BLaER1 (cell line): Measurements from ENCODE around the gene GINS2.

ENCODE experiments used
- H3K27ac ChIP-seq: shearing (Covaris generic); formaldehyde crosslinking; 2 replicates; pipeline ENCODE4 v1.8.1; 2022
- H3K27me3 ChIP-seq: shearing (Covaris generic); formaldehyde crosslinking; 2 replicates; pipeline ENCODE4 v1.8.1; 2022
- H3K36me3 ChIP-seq: shearing (Covaris generic); formaldehyde crosslinking; 2 replicates; pipeline ENCODE4 v1.8.1; 2022
- H3K4me1 ChIP-seq: shearing (Covaris generic); formaldehyde crosslinking; 2 replicates; pipeline ENCODE4 v1.8.1; 2022
- H3K4me2 ChIP-seq: shearing (Covaris generic); formaldehyde crosslinking; 2 replicates; pipeline ENCODE4 v1.8.1; 2022
- H3K4me3 ChIP-seq: shearing (Covaris generic); formaldehyde crosslinking; 2 replicates; pipeline ENCODE4 v1.8.1; 2022
- H3K9ac ChIP-seq: shearing (Covaris generic); formaldehyde crosslinking; 2 replicates; pipeline ENCODE4 v1.8.1; 2022
- H3K9me3 ChIP-seq: shearing (Covaris generic); formaldehyde crosslinking; 2 replicates; pipeline ENCODE4 v1.8.1; 2022
- H4K20me1 ChIP-seq: shearing (Covaris generic); formaldehyde crosslinking; 2 replicates; pipeline ENCODE4 v1.8.1; 2022
- Cebpa-rat ChIP-seq: shearing (Covaris generic); IDR thresholded peaks from 2 replicates; pipeline ENCODE4 v1.8.1; 2022

The GINS2 gene

GRCh38 chr16:85674828-85675227 lies 13.9 kb downstream of the GINS2 start:
- Histone ChIP-seq H3K36me3 (peaks cover 100% of the 10 kb centered on the region), H3K27ac (no peak overlapping the region), H3K27me3 (no peaks in the 10 kb centered on the region), H3K4me1 (peaks cover 7% of the 10 kb centered on the region), H3K4me2 (no peak overlapping the region), H3K4me3 (no peak overlapping the region), H3K9ac (0 out of 2 replicates have a peak overlapping the region, but pooled peaks have one; percentile 17), H4K20me1 (peaks cover 83% of the 10 kb centered on the region), H3K9me3 (no peaks in the 10 kb centered on the region)
- TF ChIP-seq Cebpa-rat, result no peak

- H3K27me3 ChIP-seq, result no peaks in the 10 kb centered on the region
- no peak overlapping the region for H3K4me3 ChIP-seq
- H3K4me2 ChIP-seq, result no peak overlapping the region
- peaks cover 100% of the 10 kb centered on the region for H3K36me3 ChIP-seq
- 0 out of 2 replicates have a peak overlapping the region, but pooled peaks have one; percentile 17 for H3K9ac ChIP-seq
- peaks cover 83% of the 10 kb centered on the region for H4K20me1 ChIP-seq
- H3K27ac ChIP-seq, result no peak overlapping the region
- H3K4me1 ChIP-seq, result 0 out of 2 replicates have a peak, but pooled peaks cover 5% of the 10 kb centered on the region
- TF ChIP-seq Cebpa-rat, result no peak
- H3K9me3 ChIP-seq, result no peaks in the 10 kb centered on the region
Measured at GRCh38 chr16:85674418-85674755, 14.4 kb downstream of the GINS2 start.

- no peak for TF ChIP-seq Cebpa-rat
- Histone ChIP-seq H3K27me3 (no peaks in the 10 kb centered on the region), H3K9ac (0 out of 2 replicates have a peak overlapping the region, but pooled peaks have one; percentile 17), H3K27ac (no peak overlapping the region), H4K20me1 (peaks cover 83% of the 10 kb centered on the region), H3K36me3 (peaks cover 100% of the 10 kb centered on the region), H3K9me3 (no peaks in the 10 kb centered on the region), H3K4me1 (0 out of 2 replicates have a peak, but pooled peaks cover 5% of the 10 kb centered on the region), H3K4me2 (no peak overlapping the region), H3K4me3 (no peak overlapping the region)
Measured at GRCh38 chr16:85673529-85674417, 15.0 kb downstream of the GINS2 start.

GRCh38 chr16:85670840-85671239 lies 17.9 kb downstream of the GINS2 start:
- Histone ChIP-seq H3K9ac (no peak overlapping the region), H3K36me3 (peaks cover 100% of the 10 kb centered on the region)
- no peak for TF ChIP-seq Cebpa-rat

GRCh38 chr16:85668676-85669424 lies 19.9 kb downstream of the GINS2 start:
- peaks cover 100% of the 10 kb centered on the region for H3K36me3 ChIP-seq
- peaks cover 90% of the 10 kb centered on the region for H4K20me1 ChIP-seq
- H3K9me3 ChIP-seq, result no peaks in the 10 kb centered on the region
- H3K27me3 ChIP-seq, result no peaks in the 10 kb centered on the region
- H3K27ac ChIP-seq, result no peak overlapping the region
- H3K9ac ChIP-seq, result no peak overlapping the region
- no peak overlapping the region for H3K4me3 ChIP-seq
- H3K4me2 ChIP-seq, result no peak overlapping the region
- TF ChIP-seq Cebpa-rat, result no peak
- no peaks in the 10 kb centered on the region for H3K4me1 ChIP-seq

More at GRCh38 chr16:85670840-85671239, 17.9 kb downstream of the GINS2 start:
- H3K27ac ChIP-seq, result no peak overlapping the region
- H3K4me3 ChIP-seq, result no peak overlapping the region
- H3K4me1 ChIP-seq, result no peaks in the 10 kb centered on the region
- no peaks in the 10 kb centered on the region for H3K27me3 ChIP-seq
- no peak overlapping the region for H3K4me2 ChIP-seq
- no peaks in the 10 kb centered on the region for H3K9me3 ChIP-seq
- H4K20me1 ChIP-seq, result peaks cover 90% of the 10 kb centered on the region

- Histone ChIP-seq H3K4me2 (no peak overlapping the region), H3K4me1 (no peaks in the 10 kb centered on the region), H4K20me1 (peaks cover 89% of the 10 kb centered on the region), H3K9ac (no peak overlapping the region), H3K27me3 (no peaks in the 10 kb centered on the region), H3K9me3 (no peaks in the 10 kb centered on the region), H3K27ac (no peak overlapping the region), H3K4me3 (no peak overlapping the region), H3K36me3 (peaks cover 100% of the 10 kb centered on the region)
- no peak for TF ChIP-seq Cebpa-rat
Measured at GRCh38 chr16:85667841-85668413, 20.8 kb downstream of the GINS2 start.

- TF ChIP-seq Cebpa-rat, result no peak
Measured at GRCh38 chr16:85667261-85667660, 21.5 kb downstream of the GINS2 start.

GRCh38 chr16:85665929-85666328 lies 22.8 kb downstream of the GINS2 start:
- Histone ChIP-seq H3K9ac (no peak overlapping the region), H3K4me3 (no peak overlapping the region), H3K4me1 (no peaks in the 10 kb centered on the region), H3K36me3 (peaks cover 100% of the 10 kb centered on the region), H3K27ac (no peak overlapping the region), H3K4me2 (no peak overlapping the region), H4K20me1 (peaks cover 93% of the 10 kb centered on the region), H3K27me3 (no peaks in the 10 kb centered on the region), H3K9me3 (no peaks in the 10 kb centered on the region)
- TF ChIP-seq Cebpa-rat, result no peak

More at GRCh38 chr16:85667261-85667660, 21.5 kb downstream of the GINS2 start:
- no peak overlapping the region for H3K4me3 ChIP-seq
- H3K27ac ChIP-seq, result no peak overlapping the region
- no peak overlapping the region for H3K4me2 ChIP-seq
- H3K36me3 ChIP-seq, result peaks cover 100% of the 10 kb centered on the region
- peaks cover 89% of the 10 kb centered on the region for H4K20me1 ChIP-seq
- no peak overlapping the region for H3K9ac ChIP-seq
- no peaks in the 10 kb centered on the region for H3K9me3 ChIP-seq
- no peaks in the 10 kb centered on the region for H3K27me3 ChIP-seq
- H3K4me1 ChIP-seq, result no peaks in the 10 kb centered on the region

GRCh38 chr16:85665373-85665740 lies 23.4 kb downstream of the GINS2 start:
- Histone ChIP-seq H3K4me2 (no peak overlapping the region), H3K9me3 (no peaks in the 10 kb centered on the region), H4K20me1 (peaks cover 97% of the 10 kb centered on the region), H3K36me3 (peaks cover 100% of the 10 kb centered on the region), H3K27ac (no peak overlapping the region), H3K4me1 (no peaks in the 10 kb centered on the region), H3K4me3 (no peak overlapping the region), H3K27me3 (no peaks in the 10 kb centered on the region), H3K9ac (no peak overlapping the region)
- TF ChIP-seq Cebpa-rat, result no peak
